Hindlimb muscle (tissue), 1 donor: Measurements from ENCODE around the gene NIPAL3. TPM values are rescaled to one million over a fixed set of nuclear protein-coding genes. Genes with fewer than 3 reads are reported as not detected.

Experiments
- polyA plus RNA-seq: library from polyadenylated mRNA; unstranded; fragments of 120-200 nt; gene quantifications from one replicate; pipeline ENCODE4 v1.2.1, GENCODE V29; 2013; ENCODE audit not compliant: insufficient read length

NIPAL3 gene
- polyA plus RNA-seq, 1 donor = 4.5 TPM

Other genes with a start within 250 kb of the NIPAL3 start
- 0.12 TPM for gene IFNLR1, start 228.5 kb upstream of the NIPAL3 start, polyA plus RNA-seq
- 0.68 TPM for gene GRHL3, start 96.4 kb upstream of the NIPAL3 start, polyA plus RNA-seq
- 2.0 TPM for gene STPG1, start 2.0 kb upstream of the NIPAL3 start, polyA plus RNA-seq
- 1.5 TPM for gene RCAN3, start 87.0 kb downstream of the NIPAL3 start, polyA plus RNA-seq
- gene NCMAP, start 140.3 kb downstream of the NIPAL3 start, polyA plus RNA-seq = 0.06 TPM
- gene SRRM1, start 227.5 kb downstream of the NIPAL3 start, polyA plus RNA-seq = 88.8 TPM